ENCODE results near the gene SCAI.

- TF ChIP-seq POLR2A (IDR thresholded peaks at IDR 0.05; ENCODE audit: low read depth, low read length) (no peak), TAF1 (IDR thresholded peaks at IDR 0.05; ENCODE audit: borderline replicate concordance, low read depth, low read length) (no peak), POLR2AphosphoS5 (IDR thresholded peaks at IDR 0.05; ENCODE audit: low read depth, low read length) (no peak)
Measured at GRCh38 chr9:125028041-125028440, 115.3 kb downstream of the SCAI start.

Measured in GM12892 (cell line).